WERI-Rb-1 (cell line): Measurements from ENCODE around the gene COL21A1.

Experiments
- DNase-seq: peaks from one replicate; pipeline ENCODE4 v3.0.0-alpha.2; 2020
- H3K27ac ChIP-seq: fragments of 250-450 bp; sonication (Bioruptor Pico); 2 replicates; pipeline ENCODE4 v1.5.1; 2020; ENCODE audit warnings: mild to moderate bottlenecking, moderate library complexity
- H3K27me3 ChIP-seq: fragments of 250-450 bp; sonication (Bioruptor Pico); 2 replicates; pipeline ENCODE4 v1.5.1; 2021; ENCODE audit warnings: mild to moderate bottlenecking, low read depth, moderate library complexity; ENCODE audit not compliant: insufficient read depth, severe bottlenecking
- H3K36me3 ChIP-seq: fragments of 250-450 bp; sonication (Bioruptor Pico); 2 replicates; pipeline ENCODE4 v1.5.1; 2020; ENCODE audit warnings: mild to moderate bottlenecking, moderate library complexity
- H3K4me3 ChIP-seq: 2 replicates; pipeline ENCODE4 v1.5.1; 2011; ENCODE audit warnings: low read depth, mild to moderate bottlenecking, control low read depth, low read length
- H3K9me3 ChIP-seq: fragments of 250-450 bp; sonication (Bioruptor Pico); 2 replicates; pipeline ENCODE4 v1.5.1; 2021; ENCODE audit warnings: mild to moderate bottlenecking, moderate library complexity; ENCODE audit not compliant: severe bottlenecking
- CTCF ChIP-seq: IDR thresholded peaks from 2 replicates; pipeline ENCODE4 v1.5.1; 2011; ENCODE audit warnings: low read depth, mild to moderate bottlenecking, control low read depth, inconsistent platforms, low read length

The COL21A1 gene

GRCh38 chr6:56102216-56102615 is 145.2 kb downstream of the COL21A1 start:
- no peak for TF ChIP-seq CTCF
- H3K27me3 ChIP-seq = no peaks in the 10 kb centered on the region
- DNase-seq = no peak
- no peak overlapping the region for H3K27ac ChIP-seq
- H3K9me3 ChIP-seq = no peaks in the 10 kb centered on the region
- no peak overlapping the region for H3K4me3 ChIP-seq
- no peaks in the 10 kb centered on the region for H3K36me3 ChIP-seq

- Histone ChIP-seq H3K4me3 (no peak overlapping the region), H3K27ac (no peak overlapping the region), H3K27me3 (no peaks in the 10 kb centered on the region), H3K36me3 (no peaks in the 10 kb centered on the region), H3K9me3 (no peaks in the 10 kb centered on the region)
- no peak for TF ChIP-seq CTCF
- DNase-seq = no peak
Observed at GRCh38 chr6:56101141-56101553, 146.2 kb downstream of the COL21A1 start.

- DNase-seq = no peak
- no peak for TF ChIP-seq CTCF
- no peaks in the 10 kb centered on the region for H3K36me3 ChIP-seq
Observed at GRCh38 chr6:56096946-56097621, 150.3 kb downstream of the COL21A1 start.

GRCh38 chr6:56096541-56096940 is 150.8 kb downstream of the COL21A1 start:
- H3K9me3 ChIP-seq = no peaks in the 10 kb centered on the region
- no peak for TF ChIP-seq CTCF
- H3K4me3 ChIP-seq = no peak overlapping the region
- no peak for DNase-seq
- no peak overlapping the region for H3K27ac ChIP-seq
- no peaks in the 10 kb centered on the region for H3K36me3 ChIP-seq
- no peaks in the 10 kb centered on the region for H3K27me3 ChIP-seq

More at GRCh38 chr6:56096946-56097621, 150.3 kb downstream of the COL21A1 start:
- Histone ChIP-seq H3K27ac (no peak overlapping the region), H3K27me3 (no peaks in the 10 kb centered on the region), H3K4me3 (no peak overlapping the region), H3K9me3 (no peaks in the 10 kb centered on the region)

- H3K4me3 ChIP-seq = no peak overlapping the region
- no peaks in the 10 kb centered on the region for H3K36me3 ChIP-seq
- no peaks in the 10 kb centered on the region for H3K9me3 ChIP-seq
- DNase-seq = no peak
- no peaks in the 10 kb centered on the region for H3K27me3 ChIP-seq
- H3K27ac ChIP-seq = no peak overlapping the region
- no peak for TF ChIP-seq CTCF
Observed at GRCh38 chr6:56093776-56094175, 153.6 kb downstream of the COL21A1 start.
